SH-SY5Y (cell line): ENCODE results near the gene TBC1D24.

Experiments used
- GATA2 ChIP-seq: IDR thresholded peaks from 2 replicates; pipeline ENCODE4 v1.6.1; 2011; ENCODE audit warnings: mild to moderate bottlenecking, low read depth, low read length
- GATA3 ChIP-seq: IDR thresholded peaks from 2 replicates; pipeline ENCODE4 v1.6.1; 2011; ENCODE audit warnings: low read depth, mild to moderate bottlenecking, low read length, moderate library complexity

- no peak for TF ChIP-seq GATA2
- no peak for TF ChIP-seq GATA3
Observed at GRCh38 chr16:2496223-2497115, 21.5 kb downstream of the TBC1D24 start.
